ENCODE data around the gene NCKIPSD. TPM values are rescaled to one million over a fixed set of nuclear protein-coding genes. Genes with fewer than 3 reads are reported as not detected.
"Not testable (repeated sequence)": the region's sequence is repeated elsewhere in the genome, so short reads cannot be mapped to it uniquely, and the experiment has no call there.

Gene NCKIPSD
- total RNA-seq = 18.3 TPM
- long read RNA-seq, transcript NCKIPSD-201 (13 exons, 2,989 nt) = minor isoform, 15 of 50 reads
- long read RNA-seq, transcript NCKIPSD-204 (13 exons, 2,925 nt) = major isoform, 17 of 50 reads
- long read RNA-seq, partial matches to known transcripts = 4 of 50 reads
- long read RNA-seq, other reads (novel, unspliced or antisense) = 14 of 50 reads

GRCh38 chr3:48685603-48686511, at the start of gene NCKIPSD:
Gene NCKIPSD (minus strand): TSS chr3:48685915. CDS start chr3:48685807, 108 bp downstream.
- peak; percentile 97 for ATAC-seq
- peaks cover 51% of the 10 kb centered on the region for H3K36me3 ChIP-seq

GRCh38 chr3:48735075-48735767, 49.5 kb upstream of the NCKIPSD start:
- not testable (repeated sequence) for H3K27ac ChIP-seq

More at GRCh38 chr3:48685603-48686511, at the start of gene NCKIPSD:
- Histone ChIP-seq H3K4me1 (peaks cover 22% of the 10 kb centered on the region), H3K4me3 (peak within 1 kb of the TSS; percentile 91), H3K27me3 (no peaks in the 10 kb centered on the region), H3K9me3 (no peaks in the 10 kb centered on the region), H3K27ac (peak within 1 kb of the TSS; percentile 88)
- intact Hi-C loops (cut with DNase I) = no loop called here
- TF ChIP-seq CTCF (IDR thresholded peaks at IDR 0.05) = peak; percentile 79
- peak; percentile 96 for DNase-seq

GRCh38 chr3:48734541-48734940, 48.8 kb upstream of the NCKIPSD start:
- H3K36me3 ChIP-seq; intact Hi-C loops (cut with DNase I); DNase-seq; ATAC-seq; H3K27me3 ChIP-seq; H3K4me3 ChIP-seq; H3K27ac ChIP-seq; H3K9me3 ChIP-seq: not testable (repeated sequence)
- H3K4me1 ChIP-seq = peaks cover 22% of the 10 kb centered on the region

More at GRCh38 chr3:48735075-48735767, 49.5 kb upstream of the NCKIPSD start:
- H3K27me3 ChIP-seq; H3K4me3 ChIP-seq; H3K36me3 ChIP-seq; H3K9me3 ChIP-seq; ATAC-seq; DNase-seq; intact Hi-C loops (cut with DNase I): not testable (repeated sequence)
- H3K4me1 ChIP-seq = peaks cover 29% of the 10 kb centered on the region

- H3K4me1 ChIP-seq = peaks cover 16% of the 10 kb centered on the region
- H3K27ac ChIP-seq; H3K4me3 ChIP-seq; intact Hi-C loops (cut with DNase I); H3K36me3 ChIP-seq; H3K27me3 ChIP-seq; H3K9me3 ChIP-seq; ATAC-seq; DNase-seq: not testable (repeated sequence)
Measured at GRCh38 chr3:48733752-48734518, 48.2 kb upstream of the NCKIPSD start.

GRCh38 chr3:48727511-48727910, 41.8 kb upstream of the NCKIPSD start:
- ATAC-seq = no peak
- intact Hi-C loops (cut with DNase I) = no loop called here
- no peak overlapping the region for H3K4me3 ChIP-seq
- no peaks in the 10 kb centered on the region for H3K4me1 ChIP-seq
- TF ChIP-seq CTCF (IDR thresholded peaks at IDR 0.05) = no peak
- no peaks in the 10 kb centered on the region for H3K27me3 ChIP-seq
- H3K9me3 ChIP-seq = no peaks in the 10 kb centered on the region
- peak; percentile 39 for DNase-seq
- H3K36me3 ChIP-seq = no peaks in the 10 kb centered on the region
- H3K27ac ChIP-seq = no peak overlapping the region

GRCh38 chr3:48725185-48725855, 39.6 kb upstream of the NCKIPSD start:
- H3K27me3 ChIP-seq; H3K27ac ChIP-seq; H3K4me1 ChIP-seq; intact Hi-C loops (cut with DNase I); DNase-seq; H3K36me3 ChIP-seq; H3K4me3 ChIP-seq; H3K9me3 ChIP-seq; ATAC-seq: not testable (repeated sequence)

GRCh38 chr3:48723725-48724124, 38.0 kb upstream of the NCKIPSD start:
- DNase-seq (no peak), ATAC-seq (no peak)
- Histone ChIP-seq H3K27me3 (no peaks in the 10 kb centered on the region), H3K9me3 (no peaks in the 10 kb centered on the region), H3K4me3 (no peak overlapping the region), H3K27ac (no peak overlapping the region), H3K4me1 (no peaks in the 10 kb centered on the region), H3K36me3 (no peaks in the 10 kb centered on the region)
- TF ChIP-seq CTCF (IDR thresholded peaks at IDR 0.05) = no peak
- intact Hi-C loops (cut with DNase I) = no loop called here

- not testable (repeated sequence) for H3K27ac ChIP-seq
Measured at GRCh38 chr3:48723293-48723692, 37.6 kb upstream of the NCKIPSD start.

More at GRCh38 chr3:48723293-48723692, 37.6 kb upstream of the NCKIPSD start:
- H3K4me3 ChIP-seq; H3K27me3 ChIP-seq; intact Hi-C loops (cut with DNase I); H3K9me3 ChIP-seq; H3K4me1 ChIP-seq; ATAC-seq; DNase-seq; H3K36me3 ChIP-seq: not testable (repeated sequence)
